GM12878 (cell line): Measurements from ENCODE around the gene GABRP. TPM values are rescaled to one million over a fixed set of nuclear protein-coding genes. Genes with fewer than 3 reads are reported as not detected.

Experiments used
- ATAC-seq: fragments of 200-7000 bp; cut with Tn5 transposase; 3 replicates; pipeline ENCODE4 v1.9.1; 2020; ENCODE audit warnings: mild to moderate bottlenecking, moderate library complexity
- BruUV-seq: library from RNA; stranded (reverse); fragments of 400-500 nt; replicated peaks from 2 replicates; lab custom pipeline; 2021; lab: Mats Ljungman, UMichigan
- CTCF ChIA-PET: fragments of 300-600 bp; sonication (Branson Sonifier 250); formaldehyde crosslinking; extraction: SDS; loops from one replicate; lab custom pipeline; 2021; ENCODE audit warnings: inconsistent platforms; lab: Yijun Ruan, JAX
- POLR2A ChIA-PET: fragments of 350-600 bp; formaldehyde crosslinking; extraction: SDS; loops from one replicate; lab custom pipeline; 2021; ENCODE audit warnings: inconsistent platforms; lab: Charles Lee
- RAD21 ChIA-PET: fragments of 300-600 bp; sonication (Branson Sonifier 250); formaldehyde crosslinking; loops from one replicate; lab custom pipeline; 2023; ENCODE audit warnings: antibody characterized with exemption; ENCODE audit not compliant: unreplicated experiment; lab: Charles Lee
- SMC1A ChIA-PET: fragments of 300-600 bp; sonication (Branson Sonifier 250); formaldehyde crosslinking; loops from one replicate; lab custom pipeline; 2023; ENCODE audit not compliant: unreplicated experiment, uncharacterized antibody; lab: Charles Lee
- DNase-seq: peaks from one replicate; pipeline ENCODE4 v3.0.0-alpha.2; 2011; ENCODE audit warnings: low read depth, low spot score
- FAIRE-seq: peaks from 3 replicates; lab custom pipeline; 2011; peaks lifted over from hg19 to GRCh38; lab: Jason Lieb, UNC
- H2AFZ ChIP-seq: 2 replicates; pipeline ENCODE4 v1.6.0; 2011; ENCODE audit warnings: low read depth, low read length, control low read depth; ENCODE audit not compliant: control insufficient read depth
- H3K27ac ChIP-seq: 2 replicates; pipeline ENCODE4 v1.5.1; 2011; ENCODE audit warnings: control low read depth; ENCODE audit not compliant: control insufficient read depth, insufficient read depth
- H3K27me3 ChIP-seq, 2 experiments: replicated peaks in 1 of 2; 2 replicates each; pipeline versions ENCODE4 v1.6.0 to v1.6.1; 2011; ENCODE audit warnings: low read length in 1 of 2; ENCODE audit not compliant: control insufficient read depth in 2 of 2, insufficient read depth in 2 of 2
- H3K36me3 ChIP-seq, 2 experiments: 2 replicates each; pipeline ENCODE4 v1.5.1; 2011; ENCODE audit warnings: low read length in 1 of 2; ENCODE audit not compliant: control insufficient read depth in 2 of 2, insufficient read depth in 2 of 2
- H3K4me1 ChIP-seq: 2 replicates; pipeline ENCODE4 v1.6.1; 2011; ENCODE audit warnings: mild to moderate bottlenecking, low read length, moderate library complexity, mixed read lengths; ENCODE audit not compliant: control insufficient read depth, insufficient read depth
- H3K4me2 ChIP-seq: 2 replicates; pipeline ENCODE4 v1.6.0; 2011; ENCODE audit warnings: control low read depth; ENCODE audit not compliant: control insufficient read depth, insufficient read depth
- H3K4me3 ChIP-seq: fragments of 200-600 bp; sonication (generic); 2 replicates; pipeline ENCODE4 v1.5.1; 2016
- H3K79me2 ChIP-seq: 2 replicates; pipeline ENCODE4 v1.6.0; 2011; ENCODE audit warnings: low read length; ENCODE audit not compliant: control insufficient read depth, insufficient read depth
- H3K9ac ChIP-seq: 2 replicates; pipeline ENCODE4 v1.8.0; 2011; ENCODE audit warnings: low read length, control low read depth, mixed read lengths; ENCODE audit not compliant: control insufficient read depth, insufficient read depth
- H3K9me3 ChIP-seq: replicated peaks from 3 replicates; pipeline ENCODE4 v1.5.1; 2011; ENCODE audit warnings: mild to moderate bottlenecking, low read length; ENCODE audit not compliant: control insufficient read depth, insufficient read depth
- H4K20me1 ChIP-seq: 2 replicates; pipeline ENCODE4 v1.6.0; 2011; ENCODE audit not compliant: control insufficient read depth, insufficient read depth
- HCFC1 ChIP-seq: fragments of 150-350 bp; IDR thresholded peaks from 2 replicates; pipeline ENCODE4 v1.6.1; 2014; ENCODE audit warnings: low read length
- JUND ChIP-seq: IDR thresholded peaks from 2 replicates; pipeline ENCODE4 v1.6.1; 2012; ENCODE audit warnings: low read depth, mild to moderate bottlenecking, low read length, improper control_type of control experiment, moderate library complexity
- NR2F1 ChIP-seq: fragments of 450-650 bp; conservative IDR thresholded peaks from 2 replicates; pipeline ENCODE4 v1.6.1; 2017; ENCODE audit warnings: mild to moderate bottlenecking
- PBX3 ChIP-seq: IDR thresholded peaks from 2 replicates; pipeline ENCODE4 v1.6.1; 2011; ENCODE audit warnings: mild to moderate bottlenecking, low read depth, low read length, moderate library complexity; ENCODE audit not compliant: insufficient replicate concordance
- POLR2A ChIP-seq: IDR thresholded peaks from 2 replicates; pipeline ENCODE4 v1.6.1; 2011; ENCODE audit warnings: low read depth, mild to moderate bottlenecking, low read length
- POU2F2 ChIP-seq: IDR thresholded peaks from 3 replicates; pipeline ENCODE4 v1.6.1; 2011; ENCODE audit warnings: low read depth, mild to moderate bottlenecking, low read length, borderline replicate concordance
- RAD51 ChIP-seq: fragments of 450-650 bp; IDR thresholded peaks from 2 replicates; pipeline ENCODE4 v1.6.1; 2016; ENCODE audit warnings: moderate library complexity, mild to moderate bottlenecking, inconsistent platforms
- SMAD1 ChIP-seq: fragments of 450-650 bp; IDR thresholded peaks from 2 replicates; pipeline ENCODE4 v1.6.1; 2018; ENCODE audit warnings: mild to moderate bottlenecking, low read depth; ENCODE audit not compliant: partially characterized antibody
- WRNIP1 ChIP-seq: IDR thresholded peaks from 2 replicates; pipeline ENCODE4 v1.6.1; 2011; ENCODE audit warnings: low read depth, low read length, improper control_type of control experiment, borderline replicate concordance
- ZNF207 ChIP-seq: fragments of 450-650 bp; IDR thresholded peaks from 2 replicates; pipeline ENCODE4 v1.6.1; 2014; ENCODE audit warnings: antibody characterized with exemption, mild to moderate bottlenecking, borderline replicate concordance
- ZNF622 ChIP-seq: fragments of 450-650 bp; IDR thresholded peaks from 2 replicates; pipeline ENCODE4 v1.6.1; 2017; ENCODE audit warnings: mild to moderate bottlenecking, inconsistent platforms
- WGBS: methylation state at CpG from one replicate; pipeline ENCODE4 v1.1.6; 2016; ENCODE audit warnings: low lambda C conversion rate; ENCODE audit not compliant: insufficient replicate concordance, insufficient coverage; ENCODE audit errors: missing lambda C conversion rate; 5-methylcytosine and 5-hydroxymethylcytosine counted together
- in situ Hi-C: fragments of 300-500 bp; cut with MboI; formaldehyde crosslinking; loops from 9 replicates; pipeline ENCODE4 v1.14.3; 2018; ENCODE audit warnings: mixed read lengths
- intact Hi-C: fragments of 100-400 bp; cut with micrococcal nuclease; formaldehyde crosslinking; loops from one replicate; pipeline ENCODE4 v1.14.2; 2022; ENCODE audit not compliant: unreplicated experiment
- polyA plus RNA-seq, 11 experiments: library from polyadenylated mRNA; depleted of rRNA in 4 of 11; unstranded in 6 of 11; stranded (reverse) in 5 of 11; fragments of >200 nt; fragmentation: Nextera tagmentation in 4 of 11; fragmentation: Illumina TruSeq in 1 of 11; extraction: Ambion mirVana in 4 of 11; extraction: Trizol in 1 of 11; gene quantifications; 1 replicate in 1 of 11; 2 replicates in 10 of 11; pipeline versions ENCODE4 v1.2.1 to v1.2.3, GENCODE V29; 2011 to 2016; ENCODE audit warnings: inconsistent platforms in 2 of 11, missing spikeins in 2 of 11, low read depth in 1 of 11
- total RNA-seq, 4 experiments: library from RNA; depleted of rRNA in 3 of 4; stranded (reverse); fragments of >200 nt in 3 of 4; fragmentation: Illumina TruSeq in 1 of 4; extraction: Trizol in 1 of 4; gene quantifications; 2 replicates each; pipeline versions ENCODE4 v1.2.1 to v1.2.3, GENCODE V29; 2013 to 2021
- TF ChIP-seq, protein P1 (sequence below): fragments of 450-650 bp; IDR thresholded peaks from 2 replicates; pipeline ENCODE4 v1.6.1; 2017; ENCODE audit warnings: mild to moderate bottlenecking, low read depth, inconsistent platforms; ENCODE audit not compliant: poor library complexity, severe bottlenecking

Gene GABRP
- total and polyA plus RNA-seq, 10 of the 15 experiments (the other 5 are each of a cell fraction or from before 2014, with no cell fraction given): 0.04 TPM; not detected in 9

- intact Hi-C loops (no loop called here), in situ Hi-C loops (no loop called here)
- CTCF ChIA-PET: no interaction called here
- SMC1A ChIA-PET: no interaction called here
- no peak for FAIRE-seq
- no peaks in the 10 kb centered on the region for H3K79me2 ChIP-seq
- no peaks in the 10 kb centered on the region for H3K27me3 ChIP-seq
- RAD21 ChIA-PET: no interaction called here
- no peak for TF ChIP-seq JUND
- no peak for TF ChIP-seq ZNF207
- TF ChIP-seq, protein P1, sequence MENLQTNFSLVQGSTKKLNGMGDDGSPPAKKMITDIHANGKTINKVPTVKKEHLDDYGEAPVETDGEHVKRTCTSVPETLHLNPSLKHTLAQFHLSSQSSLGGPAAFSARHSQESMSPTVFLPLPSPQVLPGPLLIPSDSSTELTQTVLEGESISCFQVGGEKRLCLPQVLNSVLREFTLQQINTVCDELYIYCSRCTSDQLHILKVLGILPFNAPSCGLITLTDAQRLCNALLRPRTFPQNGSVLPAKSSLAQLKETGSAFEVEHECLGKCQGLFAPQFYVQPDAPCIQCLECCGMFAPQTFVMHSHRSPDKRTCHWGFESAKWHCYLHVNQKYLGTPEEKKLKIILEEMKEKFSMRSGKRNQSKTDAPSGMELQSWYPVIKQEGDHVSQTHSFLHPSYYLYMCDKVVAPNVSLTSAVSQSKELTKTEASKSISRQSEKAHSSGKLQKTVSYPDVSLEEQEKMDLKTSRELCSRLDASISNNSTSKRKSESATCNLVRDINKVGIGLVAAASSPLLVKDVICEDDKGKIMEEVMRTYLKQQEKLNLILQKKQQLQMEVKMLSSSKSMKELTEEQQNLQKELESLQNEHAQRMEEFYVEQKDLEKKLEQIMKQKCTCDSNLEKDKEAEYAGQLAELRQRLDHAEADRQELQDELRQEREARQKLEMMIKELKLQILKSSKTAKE: no peak
- TF ChIP-seq RAD51: no peak
- TF ChIP-seq NR2F1: no peak
- no peak for TF ChIP-seq WRNIP1
- TF ChIP-seq PBX3: no peak
- TF ChIP-seq SMAD1: no peak
- no peak for TF ChIP-seq POLR2A
- no peak for TF ChIP-seq ZNF622
- TF ChIP-seq HCFC1: no peak
- TF ChIP-seq POU2F2: no peak
- H4K20me1 ChIP-seq: no peaks in the 10 kb centered on the region
- H3K36me3 ChIP-seq: no peaks in the 10 kb centered on the region
- no peak overlapping the region for H3K27ac ChIP-seq
- BruUV-seq: no TSS peak
- no peak for DNase-seq
- ATAC-seq: no peak
- POLR2A ChIA-PET: no interaction called here
- H3K9ac ChIP-seq: no peak overlapping the region
- H3K4me3 ChIP-seq: no peak overlapping the region
- no peak overlapping the region for H2AFZ ChIP-seq
- no peaks in the 10 kb centered on the region for H3K4me1 ChIP-seq
- no peaks in the 10 kb centered on the region for H3K9me3 ChIP-seq
- H3K4me2 ChIP-seq: no peak overlapping the region
- WGBS: 7% methylated on average over 3 of the region's 3 CpGs
These were observed 33.7 kb downstream of the GABRP start for GRCh38 chr5:170817195-170817594.
